Liver (tissue), 9 donors: ENCODE data around the gene TMEM18. TPM values are rescaled to one million over a fixed set of nuclear protein-coding genes. Genes with fewer than 3 reads are reported as not detected.
"Not testable (repeated sequence)": the region's sequence is repeated elsewhere in the genome, so short reads cannot be mapped to it uniquely, and the experiment has no call there.

Experiments
- DNase-seq: peaks from one replicate; pipeline ENCODE4 v3.0.0-alpha.2; 2017; ENCODE audit warnings: low spot score
- H3K27ac ChIP-seq, 2 donors: one replicate each; pipeline ENCODE4 v1.7.0; 2013; ENCODE audit warnings: inconsistent platforms in 2 of 2, low read length in 2 of 2, control low read depth in 1 of 2, low read depth in 1 of 2, mild to moderate bottlenecking in 1 of 2
- H3K27me3 ChIP-seq, 4 donors: one replicate each; pipeline versions ENCODE4 v1.6.1 to v1.7.0; 2013; ENCODE audit warnings: low read length in 3 of 4, inconsistent platforms in 1 of 4, mild to moderate bottlenecking in 1 of 4, moderate library complexity in 1 of 4; ENCODE audit not compliant: control insufficient read depth in 4 of 4, insufficient read depth in 4 of 4
- H3K36me3 ChIP-seq, 4 donors: one replicate each; pipeline versions ENCODE4 v1.6.1 to v1.7.0; 2013; ENCODE audit warnings: low read length in 3 of 4, mild to moderate bottlenecking in 3 of 4, low read depth in 1 of 4, moderate library complexity in 1 of 4; ENCODE audit not compliant: control insufficient read depth in 4 of 4, insufficient read depth in 3 of 4
- H3K4me1 ChIP-seq, 4 donors: one replicate each; pipeline versions ENCODE4 v1.6.1 to v1.7.0; 2013; ENCODE audit warnings: low read length in 3 of 4, mild to moderate bottlenecking in 3 of 4, moderate library complexity in 1 of 4; ENCODE audit not compliant: control insufficient read depth in 4 of 4, insufficient read depth in 4 of 4
- H3K4me3 ChIP-seq, 3 donors: one replicate each; pipeline versions ENCODE4 v1.6.1 to v1.7.0; 2013; ENCODE audit warnings: low read length in 3 of 3, control low read depth in 1 of 3, low read depth in 1 of 3, mild to moderate bottlenecking in 1 of 3
- H3K9ac ChIP-seq, 2 donors: one replicate each; pipeline ENCODE4 v1.7.0; 2013; ENCODE audit warnings: low read length in 2 of 2, mild to moderate bottlenecking in 2 of 2, moderate library complexity in 2 of 2, control low read depth in 1 of 2, low read depth in 1 of 2
- H3K9me3 ChIP-seq, 4 donors: one replicate each; pipeline versions ENCODE4 v1.6.1 to v1.7.0; 2013; ENCODE audit warnings: low read length in 3 of 4; ENCODE audit not compliant: control insufficient read depth in 4 of 4
- EGR1 ChIP-seq, 2 donors: IDR thresholded peaks; 2 replicates each; pipeline ENCODE4 v1.6.1; 2016 to 2018; ENCODE audit warnings: antibody characterized with exemption in 2 of 2, low read depth in 2 of 2
- FOXA1 ChIP-seq: IDR thresholded peaks from 2 replicates; pipeline ENCODE4 v1.6.1; 2016; ENCODE audit warnings: antibody characterized with exemption
- FOXA2 ChIP-seq: IDR thresholded peaks from 2 replicates; pipeline ENCODE4 v1.6.1; 2016; ENCODE audit warnings: antibody characterized with exemption
- GABPA ChIP-seq, 2 donors: IDR thresholded peaks in 1 of 2; conservative IDR thresholded peaks in 1 of 2; 2 replicates each; pipeline ENCODE4 v1.6.1; 2016; ENCODE audit warnings: antibody characterized with exemption in 2 of 2, mild to moderate bottlenecking in 1 of 2, moderate library complexity in 1 of 2
- HNF4A ChIP-seq, 2 donors: conservative IDR thresholded peaks; 2 replicates each; pipeline ENCODE4 v1.6.1; 2016; ENCODE audit warnings: antibody characterized with exemption in 2 of 2, mild to moderate bottlenecking in 2 of 2
- HNF4G ChIP-seq: IDR thresholded peaks from 2 replicates; pipeline ENCODE4 v1.6.1; 2016; ENCODE audit warnings: antibody characterized with exemption
- JUND ChIP-seq, 2 donors: IDR thresholded peaks; 2 replicates each; pipeline ENCODE4 v1.6.1; 2016; ENCODE audit warnings: antibody characterized with exemption in 2 of 2
- NR2F2 ChIP-seq: IDR thresholded peaks from 2 replicates; pipeline ENCODE4 v1.6.1; 2016; ENCODE audit warnings: antibody characterized with exemption
- RAD21 ChIP-seq, 2 donors: IDR thresholded peaks; 2 replicates each; pipeline ENCODE4 v1.6.1; 2016; ENCODE audit warnings: antibody characterized with exemption in 2 of 2, mild to moderate bottlenecking in 2 of 2
- RXRA ChIP-seq, 2 donors: IDR thresholded peaks; 2 replicates each; pipeline ENCODE4 v1.6.1; 2017 to 2018; ENCODE audit warnings: antibody characterized with exemption in 2 of 2, mild to moderate bottlenecking in 1 of 2
- TAF1 ChIP-seq: conservative IDR thresholded peaks from 2 replicates; pipeline ENCODE4 v1.6.1; 2016; ENCODE audit warnings: antibody characterized with exemption, mild to moderate bottlenecking
- YY1 ChIP-seq: IDR thresholded peaks from 2 replicates; pipeline ENCODE4 v1.6.1; 2016; ENCODE audit warnings: antibody characterized with exemption, mild to moderate bottlenecking
- ZBTB33 ChIP-seq: IDR thresholded peaks from 2 replicates; pipeline ENCODE4 v1.6.1; 2016; ENCODE audit warnings: antibody characterized with exemption
- WGBS: extraction: QIAGEN DNeasy Blood & Tissue Kit; methylation state at CpG from one replicate; pipeline ENCODE4 v1.1.7; 2013; 5-methylcytosine and 5-hydroxymethylcytosine counted together
- polyA plus RNA-seq, 2 donors: library from polyadenylated mRNA; stranded (reverse) in 1 of 2; unstranded in 1 of 2; fragments of 200-250 nt in 1 of 2; fragments of >200 nt in 1 of 2; fragmentation: Nextera tagmentation in 1 of 2; extraction: Ambion mirVana in 1 of 2; gene quantifications; one replicate each; pipeline versions ENCODE4 v1.2.1 to v1.2.3, GENCODE V29; 2013 to 2015
- total RNA-seq, 2 donors: library from RNA; depleted of rRNA; stranded (reverse); fragments of >200 nt; gene quantifications; one replicate each; pipeline ENCODE4 v1.2.3, GENCODE V29; 2014
- TF ChIP-seq, protein P1 (sequence below): IDR thresholded peaks from 2 replicates; pipeline ENCODE4 v1.6.1; 2016; ENCODE audit warnings: antibody characterized with exemption
- TF ChIP-seq, protein P2 (sequence below): IDR thresholded peaks from 2 replicates; pipeline ENCODE4 v1.6.1; 2016; ENCODE audit warnings: antibody characterized with exemption
- TF ChIP-seq, protein P3 (sequence below): IDR thresholded peaks from 2 replicates; pipeline ENCODE4 v1.6.1; 2016; ENCODE audit warnings: antibody characterized with exemption, mild to moderate bottlenecking
- TF ChIP-seq, protein P4 (sequence below): fragments of 150-350 bp; IDR thresholded peaks from 2 replicates; pipeline ENCODE4 v1.5.1; 2017; ENCODE audit warnings: improper control_type of control experiment, low read depth, low read length; ENCODE audit not compliant: missing input control
- donor health status: healthy.
- donor health status: healthy.
- donor health status: healthy.
- donor health status: healthy.
- donor health status: healthy.

Gene TMEM18
- total and polyA plus RNA-seq, 4 donors: 8.4 to 29.3 (median 10.9) TPM

GRCh38 chr2:702765-703164 lies 25.6 kb upstream of the TMEM18 start:
- H3K9me3 ChIP-seq, H3K27ac ChIP-seq, H3K36me3 ChIP-seq, H3K27me3 ChIP-seq, H3K9ac ChIP-seq, DNase-seq, H3K4me1 ChIP-seq, H3K4me3 ChIP-seq: not testable (repeated sequence)
- 78% methylated on average over 8 of the region's 8 CpGs for WGBS

GRCh38 chr2:696999-697627 lies 19.9 kb upstream of the TMEM18 start:
- Histone ChIP-seq H3K9me3 (no peaks in the 10 kb centered on the region), H3K4me3 (no peak overlapping the region), H3K4me1 (peaks cover 0 to 2% (median 0%) of the 10 kb centered on the region in 4 donors), H3K9ac (no peak overlapping the region), H3K27me3 (peaks cover 0 to 2% (median 0%) of the 10 kb centered on the region in 4 donors), H3K27ac (no peak overlapping the region), H3K36me3 (no peaks in the 10 kb centered on the region)
- WGBS: 71% methylated on average over 11 of the region's 11 CpGs
- DNase-seq: no peak
- TF ChIP-seq ZBTB33 (no peak), FOXA1 (no peak), HNF4G (no peak), RAD21 (IDR thresholded peaks at IDR 0.05) (no peak), GABPA (IDR thresholded peaks at IDR 0.05 in 1 of 2, conservative IDR thresholded peaks at IDR 0.05 in 1 of 2) (no peak), FOXA2 (no peak), HNF4A (conservative IDR thresholded peaks at IDR 0.05) (no peak), YY1 (no peak), EGR1 (IDR thresholded peaks at IDR 0.05; ENCODE audit: low read depth in 2 of 2) (no peak), NR2F2 (no peak), RXRA (IDR thresholded peaks at IDR 0.05) (no peak), TAF1 (no peak)
- TF ChIP-seq, protein P1, sequence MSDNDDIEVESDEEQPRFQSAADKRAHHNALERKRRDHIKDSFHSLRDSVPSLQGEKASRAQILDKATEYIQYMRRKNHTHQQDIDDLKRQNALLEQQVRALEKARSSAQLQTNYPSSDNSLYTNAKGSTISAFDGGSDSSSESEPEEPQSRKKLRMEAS: no peak

DNA sequence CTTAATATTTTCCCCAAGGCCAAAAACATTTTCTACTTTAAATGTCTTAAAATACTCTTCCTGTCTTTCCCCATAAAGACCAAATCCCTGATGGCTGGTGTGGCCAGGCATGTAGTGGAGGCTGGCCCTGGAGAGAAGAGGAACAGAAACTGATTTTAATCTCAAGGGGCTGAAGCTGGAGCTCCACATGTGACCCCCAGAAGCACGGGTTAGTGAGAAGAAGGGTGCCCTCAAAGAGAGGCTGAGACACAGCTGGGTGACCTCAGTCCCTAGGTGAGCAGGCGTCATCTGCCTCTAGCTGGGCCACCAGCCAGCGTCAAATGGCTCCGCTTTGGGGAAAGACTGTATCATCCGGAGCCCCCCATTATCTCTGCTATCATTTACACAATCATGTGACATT lies 19.3 kb upstream of the TMEM18 start:
- H3K9ac ChIP-seq: no peak overlapping the region
- WGBS: 64% methylated on average over 5 of the region's 5 CpGs
- no peaks in the 10 kb centered on the region for H3K36me3 ChIP-seq
- H3K27ac ChIP-seq: no peak overlapping the region
- H3K9me3 ChIP-seq: no peaks in the 10 kb centered on the region
- H3K27me3 ChIP-seq: peaks cover 0 to 2% (median 0%) of the 10 kb centered on the region in 4 donors
- peaks cover 0 to 2% (median 0%) of the 10 kb centered on the region in 4 donors for H3K4me1 ChIP-seq
- H3K4me3 ChIP-seq: no peak overlapping the region
- DNase-seq: no peak
- no peak for TF ChIP-seq JUND (IDR thresholded peaks at IDR 0.05)
- no peak for TF ChIP-seq GABPA (IDR thresholded peaks at IDR 0.05 in 1 of 2, conservative IDR thresholded peaks at IDR 0.05 in 1 of 2)
- TF ChIP-seq, protein P2, sequence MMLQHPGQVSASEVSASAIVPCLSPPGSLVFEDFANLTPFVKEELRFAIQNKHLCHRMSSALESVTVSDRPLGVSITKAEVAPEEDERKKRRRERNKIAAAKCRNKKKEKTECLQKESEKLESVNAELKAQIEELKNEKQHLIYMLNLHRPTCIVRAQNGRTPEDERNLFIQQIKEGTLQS: no peak
- TF ChIP-seq, protein P1: no peak
- no peak for TF ChIP-seq TAF1
- no peak for TF ChIP-seq RXRA (IDR thresholded peaks at IDR 0.05)
- TF ChIP-seq EGR1 (IDR thresholded peaks at IDR 0.05; ENCODE audit: low read depth in 2 of 2): no peak
- no peak for TF ChIP-seq HNF4A (conservative IDR thresholded peaks at IDR 0.05)
- TF ChIP-seq, protein P3, sequence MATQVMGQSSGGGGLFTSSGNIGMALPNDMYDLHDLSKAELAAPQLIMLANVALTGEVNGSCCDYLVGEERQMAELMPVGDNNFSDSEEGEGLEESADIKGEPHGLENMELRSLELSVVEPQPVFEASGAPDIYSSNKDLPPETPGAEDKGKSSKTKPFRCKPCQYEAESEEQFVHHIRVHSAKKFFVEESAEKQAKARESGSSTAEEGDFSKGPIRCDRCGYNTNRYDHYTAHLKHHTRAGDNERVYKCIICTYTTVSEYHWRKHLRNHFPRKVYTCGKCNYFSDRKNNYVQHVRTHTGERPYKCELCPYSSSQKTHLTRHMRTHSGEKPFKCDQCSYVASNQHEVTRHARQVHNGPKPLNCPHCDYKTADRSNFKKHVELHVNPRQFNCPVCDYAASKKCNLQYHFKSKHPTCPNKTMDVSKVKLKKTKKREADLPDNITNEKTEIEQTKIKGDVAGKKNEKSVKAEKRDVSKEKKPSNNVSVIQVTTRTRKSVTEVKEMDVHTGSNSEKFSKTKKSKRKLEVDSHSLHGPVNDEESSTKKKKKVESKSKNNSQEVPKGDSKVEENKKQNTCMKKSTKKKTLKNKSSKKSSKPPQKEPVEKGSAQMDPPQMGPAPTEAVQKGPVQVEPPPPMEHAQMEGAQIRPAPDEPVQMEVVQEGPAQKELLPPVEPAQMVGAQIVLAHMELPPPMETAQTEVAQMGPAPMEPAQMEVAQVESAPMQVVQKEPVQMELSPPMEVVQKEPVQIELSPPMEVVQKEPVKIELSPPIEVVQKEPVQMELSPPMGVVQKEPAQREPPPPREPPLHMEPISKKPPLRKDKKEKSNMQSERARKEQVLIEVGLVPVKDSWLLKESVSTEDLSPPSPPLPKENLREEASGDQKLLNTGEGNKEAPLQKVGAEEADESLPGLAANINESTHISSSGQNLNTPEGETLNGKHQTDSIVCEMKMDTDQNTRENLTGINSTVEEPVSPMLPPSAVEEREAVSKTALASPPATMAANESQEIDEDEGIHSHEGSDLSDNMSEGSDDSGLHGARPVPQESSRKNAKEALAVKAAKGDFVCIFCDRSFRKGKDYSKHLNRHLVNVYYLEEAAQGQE: no peak
- no peak for TF ChIP-seq RAD21 (IDR thresholded peaks at IDR 0.05)
- TF ChIP-seq, protein P4, sequence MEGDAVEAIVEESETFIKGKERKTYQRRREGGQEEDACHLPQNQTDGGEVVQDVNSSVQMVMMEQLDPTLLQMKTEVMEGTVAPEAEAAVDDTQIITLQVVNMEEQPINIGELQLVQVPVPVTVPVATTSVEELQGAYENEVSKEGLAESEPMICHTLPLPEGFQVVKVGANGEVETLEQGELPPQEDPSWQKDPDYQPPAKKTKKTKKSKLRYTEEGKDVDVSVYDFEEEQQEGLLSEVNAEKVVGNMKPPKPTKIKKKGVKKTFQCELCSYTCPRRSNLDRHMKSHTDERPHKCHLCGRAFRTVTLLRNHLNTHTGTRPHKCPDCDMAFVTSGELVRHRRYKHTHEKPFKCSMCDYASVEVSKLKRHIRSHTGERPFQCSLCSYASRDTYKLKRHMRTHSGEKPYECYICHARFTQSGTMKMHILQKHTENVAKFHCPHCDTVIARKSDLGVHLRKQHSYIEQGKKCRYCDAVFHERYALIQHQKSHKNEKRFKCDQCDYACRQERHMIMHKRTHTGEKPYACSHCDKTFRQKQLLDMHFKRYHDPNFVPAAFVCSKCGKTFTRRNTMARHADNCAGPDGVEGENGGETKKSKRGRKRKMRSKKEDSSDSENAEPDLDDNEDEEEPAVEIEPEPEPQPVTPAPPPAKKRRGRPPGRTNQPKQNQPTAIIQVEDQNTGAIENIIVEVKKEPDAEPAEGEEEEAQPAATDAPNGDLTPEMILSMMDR: no peak
- TF ChIP-seq YY1: no peak
- TF ChIP-seq ZBTB33: no peak
- TF ChIP-seq HNF4G: no peak
